ENCODE results near the gene ATP2B2. TPM values are rescaled to one million over a fixed set of nuclear protein-coding genes. Genes with fewer than 3 reads are reported as not detected.

The ATP2B2 gene
- total and polyA plus RNA-seq, 2 donors (not counting 1 experiment from before 2014, with no cell fraction given): not detected

GRCh38 chr3:10292505-10293419 is 212.6 kb downstream of the ATP2B2 start, which contains the start of gene GHRL:
Gene GHRL, minus strand, starts transcription at chr3:10292947. Its CDS starts 2,767 bp downstream, at chr3:10290180.
- ChIA-PET POLR2A (interaction anchor here (0.9 to 1.1 kb wide), 3 partner anchors 29 to 500 kb away, joined by 3 to 4 read pairs (median 3); partner anchors contain the start of genes ARPC4 and TADA3), CTCF (interaction anchor here (0.6 to 1.6 kb wide), 6 partner anchors 17 to 1581 kb away, joined by 3 to 5 read pairs (median 4); partner anchors contain the start of gene SEC13)
- H4K20me1 ChIP-seq (ENCODE audit: control insufficient read depth, insufficient read depth, low read length, poor library complexity, severe bottlenecking): no peaks in the 10 kb centered on the region
- H3K4me2 ChIP-seq (replicated peaks; ENCODE audit: low read depth, low read length, poor library complexity, severe bottlenecking): peak within 1 kb of the TSS; percentile 72
- H3K36me3 ChIP-seq (replicated peaks in 1 of 2; ENCODE audit: control extremely low read depth in 1 of 2, control insufficient read depth in 1 of 2, extremely low read depth in 1 of 2, insufficient read depth in 2 of 2, low read length in 1 of 2): peaks cover 0 to 11% of the 10 kb centered on the region in 2 experiments
- intact Hi-C loops (cut with micrococcal nuclease): loop anchor here (1.0 kb wide), 1 partner anchor 29 kb away; the partner anchor contains the start of gene SEC13
- ATAC-seq (ENCODE audit: low read depth): peak; percentile 91
- H3K9me3 Mint-ChIP-seq (ENCODE audit: insufficient read depth): no peaks in the 10 kb centered on the region
- peak within 1 kb of the TSS; percentile 1 to 41 (median 36) for H3K4me3 ChIP-seq (ENCODE audit: control extremely low read depth in 1 of 5, extremely low read depth in 1 of 5, insufficient read depth in 1 of 5, low read depth in 2 of 5, low read length in 4 of 5)
- DNase-seq: peak; percentile 90
- peaks cover 38% of the 10 kb centered on the region for H3K4me1 Mint-ChIP-seq
- peak within 1 kb of the TSS; percentile 71 to 75 for H3K27ac ChIP-seq (ENCODE audit: low read length in 2 of 2)
- peak within 1 kb of the TSS; percentile 52 for H2AFZ ChIP-seq (ENCODE audit: insufficient read depth, low read depth, low read length, poor library complexity, severe bottlenecking)
- 0% methylated on average over 6 of the region's 12 CpGs for WGBS (ENCODE audit: insufficient coverage)
- H3K27me3 Mint-ChIP-seq: no peaks in the 10 kb centered on the region
- no peaks in the 10 kb centered on the region for H3K27me3 ChIP-seq (replicated peaks in 1 of 4; ENCODE audit: control extremely low read depth in 1 of 4, control insufficient read depth in 3 of 4, insufficient read depth in 4 of 4, low read length in 3 of 4)
- H3K9ac ChIP-seq (ENCODE audit: low read length): peak within 1 kb of the TSS; percentile 51
- peak within 1 kb of the TSS; percentile 89 for H3K27ac Mint-ChIP-seq
- no peaks in the 10 kb centered on the region for H3K9me3 ChIP-seq (ENCODE audit: control extremely low read depth in 1 of 3, control insufficient read depth in 2 of 3, insufficient read depth in 1 of 3, low read length in 2 of 3)
- H3K4me3 Mint-ChIP-seq: peak within 1 kb of the TSS; percentile 79
- peaks cover 26 to 30% of the 10 kb centered on the region in 2 donors for H3K4me1 ChIP-seq (ENCODE audit: control insufficient read depth in 2 of 2, insufficient read depth in 2 of 2, low read length in 2 of 2)
- H3K79me2 ChIP-seq (ENCODE audit: control insufficient read depth, insufficient read depth, low read length): peaks cover 4% of the 10 kb centered on the region
- TF ChIP-seq EZH2 (IDR thresholded peaks at IDR 0.05; ENCODE audit: borderline replicate concordance, insufficient read depth, low read depth, low read length, poor library complexity, severe bottlenecking) (no peak), CTCF (IDR thresholded peaks at IDR 0.05) (no peak)

Data from B cell (primary cell).